Caki2 (cell line): Measurements from ENCODE around the gene TCERG1L. TPM values are rescaled to one million over a fixed set of nuclear protein-coding genes. Genes with fewer than 3 reads are reported as not detected.
"Not testable (repeated sequence)": the region's sequence is repeated elsewhere in the genome, so short reads cannot be mapped to it uniquely, and the experiment has no call there.

Source experiments
- DNase-seq: peaks from one replicate; pipeline ENCODE4 v3.0.0-alpha.2; 2015; ENCODE audit warnings: low read depth
- in situ Hi-C: cut with HindIII; loops from 2 replicates; pipeline ENCODE4 v1.10.0; 2016; ENCODE audit warnings: low sequenced_read_pairs, low pct_unique_long_range_greater_than_20kb, mixed read lengths
- total RNA-seq: library from RNA; depleted of rRNA; stranded (reverse); fragments of >200 nt; shearing (Covaris generic); gene quantifications from 2 replicates; pipeline ENCODE4 v1.2.3, GENCODE V29; 2014; ENCODE audit warnings: low replicate concordance

TCERG1L gene
- total RNA-seq, 1 experiment from 2014 or later: not detected

DNA sequence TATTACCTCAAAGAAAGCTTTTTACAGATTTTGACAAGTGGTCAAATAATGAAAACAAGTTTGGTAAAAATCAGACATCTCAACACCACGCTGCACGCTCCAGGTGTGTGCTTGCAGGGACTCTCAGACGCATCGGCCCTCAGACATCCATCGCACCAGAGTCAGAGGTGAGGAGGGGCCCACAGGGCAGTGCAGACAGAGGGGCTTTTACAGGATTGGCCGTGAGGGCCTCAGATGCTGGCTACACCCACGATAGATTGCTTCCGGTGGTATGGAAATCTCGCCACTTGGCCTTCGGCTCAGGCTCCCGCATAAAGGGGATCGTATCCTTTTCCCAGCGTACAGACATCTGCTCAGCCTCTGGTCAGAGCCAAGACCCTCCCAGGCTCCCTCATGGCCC lies 72.1 kb downstream of the TCERG1L start:
- DNase-seq: no peak
- in situ Hi-C loops: no loop called here

DNA sequence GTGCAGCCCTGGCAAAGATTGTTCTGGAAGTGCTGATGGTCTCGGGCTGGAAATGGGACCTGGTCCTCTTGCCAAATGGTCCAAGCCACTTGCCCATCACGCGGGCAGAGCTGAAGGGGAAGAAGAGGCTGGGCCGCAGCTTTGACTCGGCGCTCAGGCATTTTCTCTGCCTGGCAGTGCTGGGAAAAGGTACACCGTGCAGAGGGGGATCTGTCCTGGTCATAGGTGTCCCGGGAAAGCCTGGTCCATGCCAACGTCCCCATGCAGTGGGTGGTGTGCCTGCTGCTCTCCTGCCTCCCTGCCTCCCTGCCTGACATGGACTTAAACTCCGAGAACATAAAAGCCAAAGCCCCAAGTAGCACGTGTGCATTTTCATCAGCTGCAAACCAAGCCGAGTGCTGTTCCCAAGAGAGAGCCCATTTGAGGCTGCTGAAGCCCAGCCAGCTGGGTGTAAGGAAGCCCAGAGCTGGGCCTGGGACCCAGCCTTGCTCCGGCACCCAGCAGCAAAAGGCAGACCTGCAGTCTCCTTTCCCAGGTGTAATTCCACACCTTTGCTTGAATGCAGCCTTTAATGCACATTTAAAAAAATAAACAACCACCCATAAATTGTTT lies 72.7 kb downstream of the TCERG1L start:
- in situ Hi-C loops: no loop called here

DNA sequence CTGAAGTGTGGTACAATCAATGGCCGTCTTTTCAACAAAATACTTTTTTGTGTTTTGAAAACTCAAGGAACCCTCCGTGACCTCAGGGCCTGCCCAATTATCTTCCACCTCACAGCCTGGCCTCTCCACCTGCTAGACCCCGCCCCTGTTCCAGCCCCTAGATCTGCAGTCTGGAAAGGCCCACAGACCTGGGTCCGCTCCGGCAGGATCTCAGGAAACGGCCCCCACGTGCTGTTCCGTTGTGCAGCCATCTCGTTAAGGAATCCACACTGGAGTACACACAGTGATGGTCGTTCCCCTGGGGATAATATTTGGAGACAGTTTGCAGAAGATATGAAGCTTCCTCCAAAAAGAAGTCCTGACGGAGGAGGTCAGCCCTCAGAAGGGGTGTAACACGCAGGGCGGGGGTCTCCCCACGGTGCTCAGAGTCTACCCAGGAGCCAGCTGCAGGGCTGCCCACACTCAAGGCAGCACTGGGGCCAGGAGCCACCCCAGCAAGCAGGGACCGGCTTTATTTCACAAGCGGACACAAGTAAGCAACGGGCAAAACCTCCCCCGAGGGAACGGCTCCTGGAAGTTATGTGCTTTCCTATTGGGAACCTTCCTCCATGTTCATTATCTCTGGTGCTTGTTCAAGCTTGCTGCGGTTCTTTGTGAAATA lies 73.4 kb downstream of the TCERG1L start:
- in situ Hi-C loops: no loop called here

More for the DNA sequence above, 72.7 kb downstream of the TCERG1L start:
- DNase-seq: no peak

GRCh38 chr10:131234606-131235005 lies 76.9 kb downstream of the TCERG1L start:
- in situ Hi-C loops, DNase-seq: not testable (repeated sequence)

More for the DNA sequence above, 73.4 kb downstream of the TCERG1L start:
- DNase-seq: no peak

- in situ Hi-C loops: no loop called here
- no peak for DNase-seq
Measured at GRCh38 chr10:131233611-131234258, 77.8 kb downstream of the TCERG1L start.

- no peak for DNase-seq
- in situ Hi-C loops: no loop called here
Measured at GRCh38 chr10:131231965-131232541, 79.5 kb downstream of the TCERG1L start.

GRCh38 chr10:131231323-131231964 lies 80.1 kb downstream of the TCERG1L start:
- no peak for DNase-seq
- in situ Hi-C loops: no loop called here

GRCh38 chr10:131230641-131231322 lies 80.7 kb downstream of the TCERG1L start:
- in situ Hi-C loops: no loop called here
- DNase-seq: no peak

DNA sequence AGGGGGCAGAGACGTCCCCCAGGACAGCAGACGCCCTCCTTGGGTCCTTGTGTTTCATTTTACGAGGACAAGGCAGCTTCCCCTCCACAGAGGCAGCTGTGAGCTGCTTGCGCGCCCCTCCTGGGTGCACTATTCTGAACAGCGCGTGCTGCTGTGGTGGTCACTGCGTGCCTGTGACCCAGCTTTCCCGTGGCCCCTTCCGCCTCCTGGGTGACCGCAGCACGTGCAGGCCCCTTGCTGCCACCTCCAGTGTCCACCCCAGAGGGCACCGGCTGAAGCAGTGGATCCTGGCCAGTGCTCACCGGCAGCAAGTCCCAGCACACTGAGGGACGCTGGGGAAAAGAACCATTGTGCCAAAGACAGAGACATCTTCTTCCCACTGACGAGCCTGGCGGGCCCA lies 81.4 kb downstream of the TCERG1L start:
- in situ Hi-C loops: no loop called here
- DNase-seq: no peak

DNA sequence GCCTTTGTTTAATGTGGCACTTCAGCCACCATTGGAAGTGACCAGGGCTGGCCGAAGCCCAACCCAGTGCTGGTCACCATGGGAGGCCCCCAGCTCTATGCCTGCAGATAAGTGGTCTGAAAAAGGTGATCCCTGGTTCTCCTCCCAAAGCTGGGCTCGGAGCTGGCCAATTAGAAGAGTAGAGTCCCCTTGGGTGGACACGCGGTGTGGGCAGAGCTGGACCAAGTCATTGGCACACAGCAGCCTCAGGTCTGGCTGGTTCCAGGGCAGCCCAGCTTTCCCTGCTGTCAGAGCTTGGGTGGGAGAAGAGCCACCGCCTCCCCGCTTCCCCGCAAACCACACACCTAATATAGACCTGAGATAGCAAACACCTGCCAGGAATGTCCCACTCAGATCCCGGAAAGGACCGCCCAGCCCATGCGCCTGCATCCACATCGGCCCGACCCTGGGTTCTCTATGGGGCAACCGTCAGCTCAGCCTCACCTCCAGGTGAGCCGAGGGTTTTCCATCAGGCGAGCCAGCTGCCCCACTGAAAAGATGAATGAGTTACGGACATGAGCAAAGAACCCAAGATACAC lies 84.3 kb downstream of the TCERG1L start:
- in situ Hi-C loops: no loop called here
- no peak for DNase-seq

- no peak for DNase-seq
- in situ Hi-C loops: no loop called here
Measured at GRCh38 chr10:131226446-131227162, 84.9 kb downstream of the TCERG1L start.

GRCh38 chr10:131224106-131224505 lies 87.4 kb downstream of the TCERG1L start:
- DNase-seq: no peak
- in situ Hi-C loops: no loop called here

DNA sequence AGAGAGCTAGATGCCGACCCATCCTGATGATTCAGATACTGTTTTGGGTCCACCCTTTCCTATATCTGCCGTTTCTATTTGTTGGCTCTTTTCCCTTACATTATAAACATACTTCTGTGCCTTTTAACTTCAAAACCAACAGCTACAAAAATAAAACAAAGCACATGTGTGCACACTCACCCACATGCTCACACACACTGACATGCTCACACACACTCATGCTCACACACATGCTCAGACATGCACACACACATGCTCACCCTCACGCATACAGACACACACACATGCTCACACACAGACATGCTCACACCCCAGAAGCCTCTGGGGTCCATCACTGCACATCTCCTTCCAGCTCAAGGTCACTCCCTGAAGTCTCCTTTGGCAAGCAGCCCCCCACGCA lies 88.1 kb downstream of the TCERG1L start:
- in situ Hi-C loops: no loop called here
- DNase-seq: no peak

- no peak for DNase-seq
- in situ Hi-C loops: no loop called here
Measured at GRCh38 chr10:131222986-131223385, 88.5 kb downstream of the TCERG1L start.

DNA sequence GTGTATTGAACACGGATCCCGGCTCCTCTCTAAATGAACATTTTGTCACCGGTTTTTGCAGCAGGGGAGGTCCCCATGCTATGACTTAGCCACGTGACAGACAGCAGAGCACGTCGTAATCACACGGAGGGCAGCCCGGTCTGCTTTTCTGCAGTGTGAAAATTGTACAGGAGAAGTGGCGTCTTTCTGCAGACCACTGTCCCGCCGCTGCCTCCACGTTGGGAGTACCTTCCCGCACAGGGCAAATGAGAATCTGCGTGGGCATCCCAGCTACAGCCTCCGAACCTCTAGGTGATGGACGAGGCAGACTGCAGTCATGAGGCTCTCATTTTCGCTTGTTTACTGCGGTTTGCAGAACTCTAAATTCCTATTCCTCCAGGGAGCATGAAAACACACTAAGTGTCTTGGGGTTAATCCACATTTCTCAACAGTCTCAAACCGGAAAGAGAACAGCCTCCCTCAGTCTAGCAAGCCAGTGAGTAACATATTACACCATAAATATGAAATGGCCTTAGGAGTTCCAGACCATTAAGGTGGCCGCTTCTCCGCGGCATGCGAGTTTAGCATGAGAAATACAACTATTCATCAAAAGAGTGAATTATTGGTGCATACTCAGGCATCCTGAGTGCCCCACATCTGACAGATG lies 89.8 kb downstream of the TCERG1L start:
- DNase-seq: no peak
- in situ Hi-C loops: no loop called here

- no peak for DNase-seq
- in situ Hi-C loops: no loop called here
Measured at GRCh38 chr10:131220601-131221171, 90.8 kb downstream of the TCERG1L start.
